GM21619 (cell line): ENCODE measurements around the gene TPPP.
"Not testable (repeated sequence)": the region's sequence is repeated elsewhere in the genome, so short reads cannot be mapped to it uniquely, and the experiment has no call there.

Experiments used
- ATAC-seq: cut with Tn5 transposase; IDR thresholded peaks from one replicate; pipeline ENCODE4 v1.9.1; 2021; ENCODE audit not compliant: unreplicated experiment

The TPPP gene

DNA sequence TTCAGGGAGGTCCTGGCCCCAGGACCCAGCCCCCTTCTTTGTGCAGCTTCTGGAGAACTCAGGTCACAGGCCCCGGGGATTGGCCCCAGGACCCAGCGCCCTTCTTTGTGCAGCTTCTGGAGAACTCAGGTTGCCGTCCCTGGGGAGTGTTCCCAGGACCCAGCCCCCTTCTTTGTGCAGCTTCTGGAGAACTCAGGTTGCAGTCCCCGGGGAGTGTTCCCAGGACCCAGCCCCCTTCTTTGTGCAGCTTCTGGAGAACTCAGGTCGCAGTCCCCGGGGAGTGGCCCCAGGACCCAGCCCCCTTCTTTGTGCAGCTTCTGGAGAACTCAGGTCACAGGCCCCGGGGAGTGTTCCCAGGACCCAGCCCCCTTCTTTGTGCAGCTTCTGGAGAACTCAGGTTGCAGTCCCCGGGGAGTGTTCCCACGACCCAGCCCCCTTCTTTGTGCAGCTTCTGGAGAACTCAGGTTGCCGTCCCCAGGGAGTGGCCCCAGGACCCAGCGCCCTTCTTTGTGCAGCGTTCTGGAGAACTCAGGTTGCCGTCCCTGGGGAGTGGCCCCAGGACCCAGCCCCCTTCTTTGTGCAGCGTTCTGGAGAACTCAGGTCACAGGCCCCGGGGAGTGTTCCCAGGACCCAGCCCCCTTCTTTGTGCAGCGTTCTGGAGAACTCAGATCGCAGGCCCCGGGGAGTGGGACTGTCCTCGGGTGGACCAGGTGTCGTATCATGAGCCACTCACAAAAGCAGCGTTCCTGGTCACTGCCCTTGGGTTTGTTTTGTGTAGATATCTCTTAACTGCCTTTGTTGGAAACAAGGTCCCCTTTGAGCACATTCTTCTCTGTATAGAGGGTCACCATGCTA is 64.6 kb downstream of the TPPP start:
- ATAC-seq = not testable (repeated sequence)

DNA sequence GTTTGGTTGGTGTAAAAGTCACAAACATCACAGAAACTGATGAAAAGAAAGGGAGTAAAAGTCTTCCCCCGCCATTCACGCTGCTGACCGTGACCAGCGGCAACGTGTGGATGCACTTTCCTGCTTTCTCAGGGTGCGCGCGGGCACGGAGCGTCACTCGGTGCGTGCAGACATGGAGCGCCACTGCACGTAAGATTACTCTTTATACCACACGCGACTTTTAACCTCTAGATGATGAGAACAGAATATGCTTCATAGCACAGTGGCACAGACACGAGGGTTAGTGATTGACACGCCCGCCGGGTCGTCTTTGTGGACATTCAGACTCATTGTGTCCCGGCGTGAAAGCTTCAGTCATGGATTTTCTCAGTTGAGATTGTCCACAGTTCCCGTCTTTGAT is 65.3 kb downstream of the TPPP start:
- no peak for ATAC-seq

DNA sequence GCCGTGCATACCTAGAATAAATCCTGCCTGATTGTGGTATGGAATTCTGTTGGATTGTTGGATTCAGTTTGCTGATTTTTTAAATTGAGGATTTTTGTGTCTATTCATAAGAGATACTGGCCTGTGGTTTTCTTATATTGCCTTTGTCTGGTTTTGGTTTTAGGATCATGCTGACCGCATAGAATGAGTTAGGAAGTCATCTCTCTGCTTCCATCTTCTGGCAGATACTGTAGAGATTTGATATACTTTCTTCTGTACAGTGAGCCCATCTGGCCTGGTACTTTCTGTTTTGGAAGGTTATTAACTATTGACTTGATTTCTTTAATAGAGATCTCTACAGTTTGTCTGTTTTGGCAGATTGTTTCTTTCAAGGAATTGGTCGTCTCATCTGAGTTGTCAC is 66.3 kb downstream of the TPPP start:
- ATAC-seq = no peak

DNA sequence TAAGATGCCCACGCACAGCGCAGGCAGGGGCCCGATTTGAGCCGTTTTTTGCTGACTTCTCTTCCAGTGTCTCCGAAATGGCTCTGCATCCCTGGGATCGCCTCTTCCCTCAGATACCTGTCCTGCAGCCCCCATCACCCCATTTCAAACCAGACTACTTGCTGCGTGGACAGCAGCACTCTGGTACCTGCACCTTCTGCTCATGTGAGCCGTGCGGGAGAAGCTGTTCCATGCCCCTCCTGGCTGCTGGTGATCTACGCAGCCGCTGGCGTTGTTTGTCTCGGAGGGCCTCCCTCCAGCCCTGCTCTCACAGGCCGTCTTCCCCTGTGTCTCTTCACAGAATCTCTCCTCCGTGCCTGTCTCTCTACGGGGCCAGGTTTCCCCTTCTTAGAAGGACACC is 67.6 kb downstream of the TPPP start:
- ATAC-seq = no peak

DNA sequence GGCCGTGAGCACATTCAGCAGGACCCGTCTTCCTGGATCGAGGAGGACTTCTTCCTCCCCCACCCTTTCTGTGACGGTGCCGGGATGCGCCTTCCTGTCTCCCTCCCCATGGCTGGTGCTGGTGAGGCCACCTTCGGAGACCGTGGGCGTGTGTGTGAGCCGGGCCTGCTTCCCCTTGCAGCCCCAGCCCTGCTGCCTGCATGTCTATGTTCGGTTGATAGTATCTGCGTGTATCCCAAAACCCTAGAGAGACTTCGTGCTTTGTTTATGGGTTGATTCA is 68.3 kb downstream of the TPPP start:
- no peak for ATAC-seq

DNA sequence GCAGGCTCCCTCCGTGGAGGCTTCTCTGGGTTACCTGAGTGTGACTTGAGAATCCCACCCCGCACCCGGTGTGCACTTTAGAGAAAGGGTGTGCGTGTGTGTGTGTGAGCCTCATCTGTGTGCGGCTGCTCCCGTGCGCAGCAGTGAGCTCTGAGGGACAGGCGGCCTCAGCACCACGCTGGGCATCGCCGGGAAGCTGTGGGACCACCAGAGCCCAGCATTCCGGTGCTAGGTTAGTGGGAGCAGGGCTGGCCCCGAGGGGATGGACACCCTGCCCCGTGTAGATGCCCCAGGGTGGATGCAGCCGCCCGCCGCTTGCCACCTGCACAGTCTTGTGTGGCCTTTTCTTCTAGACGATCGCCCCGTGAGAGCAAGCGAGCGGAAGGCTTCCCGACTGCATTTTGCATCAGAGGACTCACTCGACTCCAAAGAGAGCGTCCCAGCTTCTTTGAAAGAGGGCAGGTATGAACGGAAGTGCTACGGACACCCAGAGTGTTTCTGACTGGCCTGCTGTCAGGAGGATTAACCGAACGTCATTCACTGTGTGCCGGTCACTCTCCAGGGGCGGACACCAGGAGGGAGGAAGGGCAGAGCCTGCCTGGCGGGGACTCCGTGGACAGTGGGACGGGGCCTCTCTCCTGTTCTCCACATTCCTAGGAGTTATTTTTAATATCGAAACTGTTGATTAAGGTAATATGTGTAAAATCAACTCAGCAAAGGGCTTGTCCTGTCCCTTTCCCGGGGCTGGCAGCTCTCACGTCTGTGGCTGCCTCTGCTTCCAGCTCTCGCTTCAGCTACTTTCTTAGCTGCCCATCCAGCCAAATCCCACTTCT is 68.8 kb downstream of the TPPP start:
- ATAC-seq = no peak

DNA sequence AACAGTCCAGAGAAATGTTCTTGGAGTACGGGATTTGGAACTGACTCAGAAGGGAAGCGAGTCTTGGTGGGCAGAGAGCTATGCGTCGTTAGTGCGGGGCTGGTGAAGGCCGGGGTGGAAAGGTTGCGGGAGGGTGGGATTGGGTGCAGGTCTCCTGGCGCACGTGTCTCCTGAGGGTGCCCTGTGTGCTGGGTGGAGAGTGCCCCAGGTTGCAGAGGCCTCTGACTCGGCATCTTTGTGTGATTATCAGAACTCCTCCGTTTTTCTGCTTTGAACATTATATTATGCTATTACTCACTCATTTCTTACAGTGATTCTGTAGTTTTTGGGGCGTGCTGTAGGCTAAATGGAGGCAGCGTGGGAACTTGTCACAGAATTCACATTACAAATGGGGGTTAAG is 69.6 kb downstream of the TPPP start:
- ATAC-seq = no peak

DNA sequence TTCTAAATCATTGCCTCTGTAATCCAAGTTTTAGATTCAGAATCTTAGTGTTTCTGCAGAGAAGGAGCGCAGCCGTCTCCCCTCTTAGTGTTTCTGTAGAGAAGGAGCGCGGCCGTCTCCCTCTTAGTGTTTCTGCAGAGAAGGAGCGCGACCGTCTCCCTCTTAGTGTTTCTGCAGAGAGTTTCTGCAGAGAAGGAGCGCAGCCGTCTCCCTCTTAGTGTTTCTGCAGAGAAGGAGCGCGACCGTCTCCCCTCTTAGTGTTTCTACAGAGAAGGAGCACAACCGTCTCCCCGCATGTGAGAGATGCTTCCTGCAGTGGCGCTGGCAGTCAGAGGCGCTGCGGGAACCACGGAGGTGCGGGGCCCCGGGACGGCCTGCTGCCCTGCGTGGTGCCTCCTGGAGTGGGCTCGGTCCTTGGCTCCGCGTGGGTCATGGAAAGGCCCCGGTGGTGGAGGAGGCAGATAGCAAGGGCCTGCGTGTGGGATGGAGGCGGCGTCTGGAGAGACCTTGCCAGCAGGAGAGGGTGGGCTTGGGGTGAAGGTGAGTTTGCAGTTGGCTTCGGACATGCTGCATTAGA is 70.1 kb downstream of the TPPP start:
- ATAC-seq = no peak

DNA sequence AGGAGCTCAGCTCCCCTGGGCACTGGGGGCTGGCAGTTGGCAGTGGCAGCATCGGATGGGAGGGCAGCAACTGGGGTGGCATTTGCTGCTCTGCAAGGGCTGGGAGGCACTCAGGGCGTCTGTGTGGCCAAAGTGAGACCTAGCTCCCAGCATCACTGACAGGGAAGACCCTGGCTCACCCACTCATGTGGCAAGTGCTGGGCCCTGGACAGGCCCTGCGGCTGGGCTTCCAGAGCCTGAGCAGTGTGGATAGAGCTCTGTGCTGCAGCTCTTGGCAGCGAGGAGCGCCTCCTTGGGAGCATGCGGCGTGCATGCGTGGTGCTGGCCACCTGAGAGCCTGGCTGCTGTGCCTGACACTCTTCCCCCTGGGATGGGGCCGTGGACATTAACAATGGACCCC is 70.8 kb downstream of the TPPP start:
- no peak for ATAC-seq

DNA sequence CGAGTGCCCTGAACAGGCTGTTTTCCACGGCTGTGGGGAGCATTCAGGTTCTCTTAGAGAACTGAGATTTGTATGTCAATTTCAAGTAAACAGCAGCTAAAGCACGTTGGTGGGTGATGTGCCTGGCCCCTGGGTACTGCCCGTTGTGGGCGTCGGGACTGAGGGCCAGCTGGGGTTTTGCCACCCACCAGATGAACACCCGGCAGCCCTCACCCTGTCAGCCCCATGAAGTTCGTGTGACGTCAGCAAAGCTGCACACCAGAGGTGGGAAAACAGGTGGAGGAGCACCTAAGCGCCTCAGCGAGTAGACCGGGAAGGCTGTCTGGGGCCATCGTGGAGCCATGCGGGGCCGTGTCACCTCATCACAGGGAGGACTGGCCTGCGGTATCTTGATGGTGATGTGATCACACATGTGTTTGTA is 71.8 kb downstream of the TPPP start:
- ATAC-seq = no peak

DNA sequence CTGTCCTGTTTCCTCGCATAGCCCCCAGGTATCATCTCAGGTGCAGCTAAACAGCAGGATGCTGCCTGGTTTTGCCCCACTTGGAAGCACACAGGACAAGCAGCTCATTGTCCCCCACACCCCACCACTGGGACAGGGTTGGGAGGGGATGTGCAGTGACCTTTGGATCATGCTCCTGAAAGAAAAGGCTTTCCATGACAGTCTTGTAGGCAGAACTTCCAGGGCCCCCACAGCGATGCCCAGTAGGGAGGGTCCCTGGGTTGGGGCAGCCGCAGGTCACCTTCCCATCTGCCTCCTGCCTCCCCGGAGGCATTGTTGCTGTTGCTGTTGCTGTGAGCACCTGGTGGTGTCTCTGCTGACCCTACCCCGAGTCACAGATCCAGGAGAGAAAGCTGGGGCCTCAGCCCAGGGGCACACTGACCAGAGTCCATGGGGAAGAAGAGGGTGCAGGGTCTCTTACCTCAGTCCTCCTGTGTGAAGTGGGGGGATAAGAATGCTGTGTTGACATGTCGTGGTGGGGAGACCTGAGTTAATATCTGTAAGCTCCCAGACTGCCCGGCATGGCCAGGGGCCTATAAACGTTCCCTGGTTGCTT is 72.5 kb downstream of the TPPP start:
- ATAC-seq = no peak

DNA sequence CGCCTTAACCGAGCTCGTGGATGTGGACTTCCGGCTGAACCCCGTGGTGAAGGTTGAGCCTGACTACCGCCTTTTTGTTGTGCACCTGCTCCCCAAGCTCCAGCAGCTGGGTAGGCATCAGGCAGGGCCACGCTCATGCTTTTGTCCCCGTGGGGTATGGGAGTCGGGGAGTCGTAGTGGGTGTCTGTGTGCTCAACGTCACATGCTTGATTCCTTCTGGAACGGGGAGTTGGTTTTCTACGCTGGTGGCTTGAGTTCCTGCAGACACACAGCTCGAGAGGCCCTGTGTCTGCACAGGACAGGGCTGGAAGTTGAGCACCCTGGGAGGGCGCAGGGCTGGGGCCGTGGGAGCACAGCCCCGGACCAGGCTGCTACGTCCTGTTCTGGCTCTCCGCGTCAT is 73.0 kb downstream of the TPPP start:
- ATAC-seq = no peak

DNA sequence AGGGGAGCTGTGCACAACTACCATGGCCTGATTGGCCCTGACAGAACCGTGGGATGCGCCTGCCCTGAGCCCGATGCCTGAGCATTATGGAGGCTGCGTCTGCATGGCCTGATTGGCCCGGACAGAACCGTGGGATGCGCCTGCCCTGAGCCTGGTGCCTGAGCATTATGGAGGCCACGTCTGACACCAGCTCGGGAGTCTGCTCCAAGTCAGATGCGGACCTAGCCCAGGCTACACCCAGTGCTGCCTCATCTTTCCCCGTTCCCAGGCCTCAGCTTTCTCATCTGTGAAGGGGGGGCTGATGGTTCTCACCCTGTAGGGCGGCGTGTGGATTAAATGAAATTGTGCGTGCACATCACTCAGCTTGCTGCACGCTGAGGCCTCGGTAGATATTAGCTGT is 73.7 kb downstream of the TPPP start:
- ATAC-seq = no peak

DNA sequence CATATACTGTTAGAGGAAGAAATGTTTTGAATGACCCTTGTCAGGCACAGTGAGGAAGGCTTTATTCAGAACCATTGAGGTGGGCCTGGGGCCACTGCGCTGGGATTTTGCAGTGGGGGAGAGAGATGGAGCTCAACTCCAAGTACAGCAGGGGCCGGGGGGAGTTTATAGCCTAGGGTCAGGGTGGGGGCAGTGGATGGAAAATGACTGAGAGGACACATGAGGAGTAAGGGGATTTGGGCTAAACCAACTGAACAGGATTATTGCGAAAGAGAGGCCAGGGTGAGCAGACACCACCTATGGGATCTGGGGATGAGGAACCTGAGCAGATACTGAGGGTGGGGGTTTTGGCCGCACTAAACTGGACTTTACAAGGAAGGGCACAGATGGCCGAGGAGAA is 74.7 kb downstream of the TPPP start:
- ATAC-seq = no peak

DNA sequence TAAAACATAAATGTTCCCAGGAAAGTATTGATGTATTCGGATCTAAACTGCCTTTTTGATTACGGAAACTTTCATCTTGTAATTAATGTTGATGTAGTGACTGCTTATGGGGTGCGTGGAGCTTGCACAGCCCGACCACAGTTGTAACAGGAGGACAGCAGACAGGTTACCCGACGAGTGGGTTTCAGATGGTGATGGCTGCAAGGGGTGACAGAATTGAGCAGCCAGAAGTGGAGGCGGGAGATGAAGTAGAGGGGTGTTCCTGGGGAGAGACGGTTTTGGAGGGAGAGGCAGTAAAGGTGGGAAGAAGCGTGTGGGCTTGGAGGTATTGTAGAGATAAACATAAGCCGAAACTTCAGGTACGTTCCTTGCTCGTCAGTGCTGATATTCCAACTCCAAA is 75.3 kb downstream of the TPPP start:
- no peak for ATAC-seq

DNA sequence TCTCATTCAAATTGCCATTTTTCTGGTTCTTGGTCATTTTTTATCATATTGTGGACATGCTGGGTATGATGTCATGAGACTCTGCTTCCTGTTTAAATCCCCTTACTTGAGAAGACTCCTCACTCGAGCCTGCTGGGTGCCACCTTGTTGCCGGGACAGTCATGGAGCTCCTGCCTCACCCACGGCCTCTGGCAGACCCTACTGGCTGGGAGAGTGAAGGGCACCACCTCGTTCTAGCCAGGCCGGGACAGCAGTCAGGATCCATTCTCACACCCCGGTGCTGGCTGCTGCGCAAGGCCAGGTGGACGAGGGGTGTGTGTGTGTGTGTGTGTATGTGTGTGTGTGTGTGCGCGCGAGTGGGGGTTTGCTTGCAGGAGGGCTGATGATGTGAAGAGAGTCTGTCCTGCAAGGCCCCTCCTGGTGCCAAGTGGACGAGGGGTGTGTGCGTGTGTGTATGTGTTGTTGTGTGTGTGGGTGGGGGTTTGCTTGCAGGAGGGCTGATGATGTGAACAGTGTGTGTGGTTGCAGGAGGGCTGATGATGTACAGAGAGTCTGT is 76.6 kb downstream of the TPPP start:
- no peak for ATAC-seq

DNA sequence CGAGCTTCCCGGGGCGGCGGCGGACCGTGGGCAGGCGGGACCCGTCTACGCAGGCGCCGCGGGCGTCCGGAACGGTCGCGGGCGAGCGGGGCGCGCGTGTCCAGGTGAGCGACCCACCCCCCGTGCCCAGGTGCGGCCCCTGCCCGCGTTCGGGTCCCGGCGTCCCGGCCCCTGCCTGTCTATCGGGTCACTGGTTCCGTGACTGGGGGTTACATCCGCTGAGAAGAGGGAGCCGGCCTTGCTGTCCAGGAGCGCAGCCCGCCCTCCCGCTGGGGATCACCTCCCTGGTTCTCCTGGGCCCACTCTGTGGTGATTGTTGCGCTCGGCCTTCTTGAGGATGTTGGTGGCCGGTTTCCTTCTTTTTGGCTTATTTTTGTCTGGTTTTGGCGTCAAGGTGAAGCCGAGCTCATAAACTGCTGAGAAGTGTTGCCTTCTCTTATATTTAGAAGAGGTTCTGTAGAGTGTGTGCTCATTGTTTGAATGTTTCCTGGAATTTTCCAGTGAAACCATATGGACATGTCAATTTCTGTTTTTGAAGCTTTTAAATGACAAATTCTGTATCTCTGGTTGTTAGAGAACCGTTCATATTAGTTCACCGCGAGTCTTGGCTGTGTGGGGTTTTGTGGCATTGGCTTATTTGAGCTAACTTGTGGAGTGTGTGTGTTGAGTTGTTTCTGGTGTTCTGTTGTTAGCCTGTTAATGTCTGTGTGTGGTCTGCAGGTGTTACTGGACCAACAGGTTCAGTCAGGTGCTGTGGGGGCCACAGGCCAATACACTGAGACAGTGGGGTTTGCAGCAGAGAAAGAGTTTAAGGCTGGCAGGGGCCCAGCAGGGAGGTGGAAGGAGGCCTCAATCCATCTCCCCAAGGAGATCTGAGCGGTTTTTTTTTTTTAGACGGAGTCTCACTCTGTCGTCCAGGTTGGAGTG is 80.4 kb downstream of the TPPP start:
- peak; percentile 29 for ATAC-seq

DNA sequence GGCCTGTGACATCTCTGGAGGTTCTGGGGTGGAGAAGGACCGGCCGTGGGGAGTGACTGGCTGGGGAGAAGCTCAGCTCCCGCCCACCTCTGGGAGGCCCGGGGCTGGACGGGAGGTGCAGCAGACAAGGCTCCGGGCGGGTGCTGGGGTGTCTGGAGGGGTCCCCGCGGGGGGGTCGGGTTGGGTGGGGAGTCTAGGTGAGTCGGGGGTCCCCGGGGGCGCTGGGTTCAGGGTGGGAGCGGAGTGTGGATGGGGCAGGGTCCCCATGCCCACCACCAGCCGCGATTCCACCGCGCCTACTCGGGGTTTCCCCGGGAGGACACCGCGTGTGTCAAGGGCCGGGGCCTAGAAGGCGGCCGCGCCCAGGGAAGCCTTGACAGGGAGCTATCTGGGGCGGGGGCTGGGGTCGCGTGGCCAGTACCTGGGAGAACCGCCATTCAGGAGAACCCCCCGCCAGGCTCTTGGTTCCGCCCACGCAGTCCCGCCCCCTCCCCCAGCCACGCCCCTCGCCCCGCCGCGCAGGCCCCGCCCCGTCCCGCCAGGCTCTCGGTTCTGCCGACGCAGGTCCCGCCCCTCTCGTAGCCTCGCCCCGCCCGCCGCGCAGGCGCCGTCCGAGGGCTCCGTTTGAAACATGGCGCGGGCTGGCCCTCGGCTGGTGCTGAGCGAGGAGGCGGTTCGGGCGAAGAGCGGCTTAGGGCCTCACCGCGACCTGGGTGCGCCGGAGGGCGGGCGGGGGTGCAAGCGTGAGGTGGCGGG is 81.2 kb downstream of the TPPP start, which contains the start of gene CEP72:
Gene CEP72 (plus strand): TSS at position 610 of the 756 bp plus-strand sequence. CDS start 22 bp downstream, at position 632.
- ATAC-seq = peak; percentile 82
